Peyer's patch (tissue), 4 donors: ENCODE results near the gene TSPAN9. TPM values are rescaled to one million over a fixed set of nuclear protein-coding genes. Genes with fewer than 3 reads are reported as not detected.

Experiments
- DNase-seq, 3 donors: peaks; one replicate each; pipeline ENCODE4 v3.0.0-alpha.2; 2017 to 2019
- H3K27ac ChIP-seq, 4 donors: fragments of 200-600 bp; sonication (generic); one replicate each; pipeline ENCODE4 v1.5.1; 2016 to 2019
- H3K27me3 ChIP-seq, 2 donors: fragments of 200-600 bp; sonication (generic); one replicate each; pipeline ENCODE4 v1.5.1; 2019
- H3K36me3 ChIP-seq, 3 donors: fragments of 200-600 bp; sonication (generic); one replicate each; pipeline ENCODE4 v1.5.1; 2016 to 2019
- H3K4me1 ChIP-seq, 4 donors: fragments of 200-600 bp; sonication (generic); one replicate each; pipeline ENCODE4 v1.5.1; 2016 to 2019
- H3K4me3 ChIP-seq, 4 donors: fragments of 200-600 bp; sonication (generic); 1 replicate in 3 of 4; 2 replicates in 1 of 4; pipeline ENCODE4 v1.5.1; 2016 to 2019; ENCODE audit warnings: mild to moderate bottlenecking in 1 of 4
- H3K9me3 ChIP-seq, 4 donors: fragments of 200-600 bp; sonication (generic); one replicate each; pipeline ENCODE4 v1.5.1; 2016 to 2019; ENCODE audit warnings: mild to moderate bottlenecking in 1 of 4
- CTCF ChIP-seq, 6 experiments: fragments of 450-650 bp in 4 of 6; fragments of 200-600 bp in 2 of 6; sonication (generic) in 1 of 6; IDR thresholded peaks; one replicate each; pipeline ENCODE4 v1.5.1; 2017 to 2019; ENCODE audit warnings: antibody characterized with exemption in 6 of 6, mild to moderate bottlenecking in 3 of 6, moderate library complexity in 1 of 6
- POLR2A ChIP-seq, 2 donors: fragments of 450-650 bp; IDR thresholded peaks; one replicate each; pipeline ENCODE4 v1.5.1; 2017; ENCODE audit warnings: antibody characterized with exemption in 2 of 2, mild to moderate bottlenecking in 2 of 2, moderate library complexity in 2 of 2
- total RNA-seq, 4 donors: library from RNA; depleted of rRNA; stranded (reverse); fragments of >200 nt; gene quantifications; one replicate each; pipeline ENCODE4 v1.1.0, GENCODE V29; 2016

The TSPAN9 gene
- total RNA-seq, 4 donors from 2014 or later: 7.5 to 23.9 (median 11.8) TPM

DNA sequence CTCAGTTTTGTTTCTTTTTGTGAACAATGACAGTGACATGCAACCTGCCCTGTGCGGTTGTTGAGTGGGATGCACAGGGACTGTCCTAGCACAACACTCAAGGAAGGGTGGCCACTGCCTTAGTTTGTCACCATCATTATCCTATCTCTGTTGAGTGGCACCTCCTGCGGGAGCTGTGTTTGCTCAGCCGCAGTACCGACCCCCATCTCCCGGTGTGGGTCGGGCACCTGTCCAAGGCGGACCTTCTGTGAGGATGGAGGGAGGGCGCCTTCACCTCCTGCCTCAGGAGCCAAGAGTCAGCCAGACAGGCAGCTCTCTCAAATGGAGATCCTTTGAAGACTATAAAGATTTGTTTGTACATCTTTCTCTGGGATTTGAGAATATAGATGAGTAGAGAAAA lies 142.1 kb downstream of the TSPAN9 start:
- no peaks in the 10 kb centered on the region for H3K9me3 ChIP-seq
- H3K4me1 ChIP-seq: peaks cover 0 to 7% (median 0%) of the 10 kb centered on the region in 4 donors
- no peak for TF ChIP-seq POLR2A (IDR thresholded peaks at IDR 0.05)
- TF ChIP-seq CTCF (IDR thresholded peaks at IDR 0.05): no peak
- peak overlapping the region in 2 of 4 donors; percentile 39 to 62 for H3K27ac ChIP-seq
- no peak overlapping the region for H3K4me3 ChIP-seq
- no peak for DNase-seq
- H3K36me3 ChIP-seq: no peaks in the 10 kb centered on the region
- H3K27me3 ChIP-seq: no peaks in the 10 kb centered on the region

GRCh38 chr12:3220382-3221321 lies 143.5 kb downstream of the TSPAN9 start:
- Histone ChIP-seq H3K4me3 (no peak overlapping the region), H3K27ac (peak overlapping the region in 1 of 4 donors; percentile 35), H3K4me1 (peaks cover 0 to 7% (median 0%) of the 10 kb centered on the region in 4 donors), H3K9me3 (no peaks in the 10 kb centered on the region), H3K36me3 (no peaks in the 10 kb centered on the region), H3K27me3 (no peaks in the 10 kb centered on the region)
- no peak for DNase-seq
- TF ChIP-seq CTCF (IDR thresholded peaks at IDR 0.05) (no peak), POLR2A (IDR thresholded peaks at IDR 0.05) (no peak)

DNA sequence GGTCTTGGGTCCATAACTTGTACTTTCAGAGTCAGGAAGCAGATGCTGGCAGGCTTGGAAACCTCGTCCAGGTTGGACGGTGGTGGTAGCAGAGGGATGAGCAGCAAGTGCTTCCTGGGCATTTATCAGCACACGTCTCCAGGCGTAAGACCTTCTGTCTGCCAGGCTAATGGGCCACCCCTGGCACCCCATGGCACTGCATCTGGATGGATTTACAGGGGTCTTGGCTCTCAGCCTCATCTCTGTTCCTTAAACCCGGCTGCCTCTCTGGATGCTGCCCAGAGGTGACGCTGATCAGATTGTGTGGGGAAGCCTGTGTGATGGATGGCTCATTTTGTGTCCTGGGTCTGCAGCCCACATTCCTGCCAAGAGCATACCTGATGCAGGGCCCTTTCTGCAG lies 145.1 kb downstream of the TSPAN9 start:
- TF ChIP-seq POLR2A (IDR thresholded peaks at IDR 0.05) (no peak), CTCF (IDR thresholded peaks at IDR 0.05) (no peak)
- Histone ChIP-seq H3K4me3 (no peak overlapping the region), H3K36me3 (no peaks in the 10 kb centered on the region), H3K9me3 (no peaks in the 10 kb centered on the region), H3K27ac (no peak overlapping the region), H3K27me3 (no peaks in the 10 kb centered on the region), H3K4me1 (peaks cover 0 to 7% (median 0%) of the 10 kb centered on the region in 4 donors)
- DNase-seq: no peak

DNA sequence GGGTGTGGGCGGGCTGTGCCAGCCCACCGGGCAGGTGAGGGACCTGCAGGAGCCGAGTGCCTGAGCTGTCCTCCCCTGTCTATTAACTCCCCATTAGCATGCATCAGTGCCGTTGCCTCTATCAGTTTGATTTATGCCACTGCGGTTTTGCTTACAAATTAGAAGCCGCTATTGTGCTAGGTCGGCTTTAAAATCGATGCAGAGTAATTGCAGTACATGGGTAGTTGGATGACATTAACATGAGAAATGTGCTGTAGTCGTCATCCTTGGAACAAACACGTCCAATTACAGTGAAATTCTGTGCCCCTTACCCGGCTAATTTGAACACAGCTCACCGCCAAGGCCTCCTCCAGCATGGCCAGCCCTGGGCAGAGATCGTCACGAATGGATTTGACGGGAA lies 145.8 kb downstream of the TSPAN9 start:
- H3K9me3 ChIP-seq: no peaks in the 10 kb centered on the region
- H3K36me3 ChIP-seq: no peaks in the 10 kb centered on the region
- no peak overlapping the region for H3K27ac ChIP-seq
- H3K27me3 ChIP-seq: no peaks in the 10 kb centered on the region
- peaks cover 0 to 7% (median 0%) of the 10 kb centered on the region in 4 donors for H3K4me1 ChIP-seq
- no peak for DNase-seq
- no peak overlapping the region for H3K4me3 ChIP-seq
- no peak for TF ChIP-seq POLR2A (IDR thresholded peaks at IDR 0.05)

DNA sequence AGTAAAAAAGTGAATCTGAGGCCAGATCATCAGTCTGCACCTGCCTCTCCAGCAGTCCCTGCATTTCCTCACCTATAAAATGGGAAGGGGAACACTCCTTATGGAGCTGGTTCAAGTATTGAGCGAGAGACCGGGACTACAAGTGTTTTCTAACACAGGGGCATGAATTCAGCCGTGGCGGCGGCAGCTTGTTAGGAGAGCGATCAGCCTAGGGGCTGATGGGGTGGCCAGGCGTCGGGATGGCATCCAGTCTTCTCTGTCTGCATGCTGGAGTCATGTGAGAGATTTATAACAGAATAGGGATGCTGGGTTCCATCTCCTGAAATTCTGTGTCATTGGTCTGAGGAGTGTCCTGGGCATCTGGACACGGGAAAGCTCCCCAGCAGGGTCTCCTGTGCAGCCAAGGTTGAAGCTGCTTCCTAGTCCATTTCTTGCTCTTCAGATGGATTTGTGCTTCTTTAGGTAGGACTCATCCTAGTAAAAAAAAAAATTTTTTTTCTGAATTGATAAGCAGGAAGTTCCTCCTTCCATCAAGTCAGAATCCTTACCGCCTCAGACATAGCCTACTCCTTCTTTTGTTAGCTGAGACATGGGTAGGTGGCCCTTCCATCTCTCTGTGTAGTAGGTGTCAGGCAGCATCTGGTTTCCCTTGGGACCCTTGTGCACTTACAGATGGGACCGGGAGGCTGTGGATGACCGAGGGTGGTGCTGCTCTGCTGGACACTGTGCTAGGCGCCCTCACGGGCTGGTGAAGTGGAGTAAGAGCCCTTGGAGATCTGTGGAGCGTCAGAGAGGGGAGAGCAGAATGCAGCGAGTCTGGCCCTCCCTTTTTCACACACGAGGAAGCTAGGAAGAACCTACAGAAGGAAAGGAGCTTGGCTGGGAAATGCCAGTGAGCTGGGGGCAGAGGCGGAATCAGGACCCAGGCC lies 146.7 kb downstream of the TSPAN9 start:
- TF ChIP-seq POLR2A (IDR thresholded peaks at IDR 0.05): no peak
- TF ChIP-seq CTCF (IDR thresholded peaks at IDR 0.05): no peak
- no peaks in the 10 kb centered on the region for H3K36me3 ChIP-seq
- H3K27me3 ChIP-seq: no peaks in the 10 kb centered on the region

More for the DNA sequence above, 146.7 kb downstream of the TSPAN9 start:
- no peaks in the 10 kb centered on the region for H3K9me3 ChIP-seq
- no peak overlapping the region for H3K27ac ChIP-seq
- no peak for DNase-seq
- no peak overlapping the region for H3K4me3 ChIP-seq
- H3K4me1 ChIP-seq: peaks cover 0 to 4% (median 0%) of the 10 kb centered on the region in 4 donors
